Fibroblast of lung (primary cell): Measurements from ENCODE around the gene AGO3. TPM values are rescaled to one million over a fixed set of nuclear protein-coding genes. Genes with fewer than 3 reads are reported as not detected.
A peak's percentile ranks its signal among the peaks of the same experiment; 100 is the strongest.

ENCODE experiments used
- DNase-seq, 2 donors: peaks; one replicate each; pipeline versions ENCODE4 v3.0.0 to v3.0.0-alpha.2; 2010; ENCODE audit warnings: low read depth in 2 of 2
- H2AFZ ChIP-seq: 2 replicates; pipeline ENCODE4 v1.5.1; 2012; ENCODE audit warnings: low read length, control low read depth, inconsistent platforms
- H3K27ac ChIP-seq: 2 replicates; pipeline ENCODE4 v1.5.1; 2011; ENCODE audit warnings: low read length, control low read depth; ENCODE audit not compliant: insufficient read depth
- H3K27me3 ChIP-seq: 2 replicates; pipeline ENCODE4 v1.5.1; 2011; ENCODE audit warnings: mild to moderate bottlenecking, low read length; ENCODE audit not compliant: control insufficient read depth, insufficient read depth
- H3K36me3 ChIP-seq: 2 replicates; pipeline ENCODE4 v1.5.1; 2011; ENCODE audit warnings: low read length; ENCODE audit not compliant: control insufficient read depth, insufficient read depth
- H3K4me1 ChIP-seq: 2 replicates; pipeline ENCODE4 v1.5.1; 2011; ENCODE audit warnings: low read length; ENCODE audit not compliant: control insufficient read depth, insufficient read depth; ENCODE audit errors: extremely low read depth
- H3K4me2 ChIP-seq: 2 replicates; pipeline ENCODE4 v1.5.1; 2011; ENCODE audit warnings: low read length, control low read depth; ENCODE audit not compliant: insufficient read depth; ENCODE audit errors: extremely low read depth
- H3K4me3 ChIP-seq, 4 experiments: fragments of 200-600 bp in 1 of 4; sonication (generic) in 1 of 4; replicated peaks in 1 of 4; 2 replicates each; pipeline ENCODE4 v1.5.1; 2011 to 2016; ENCODE audit warnings: low read length in 4 of 4, low read depth in 3 of 4, mild to moderate bottlenecking in 3 of 4, control low read depth in 2 of 4, inconsistent platforms in 1 of 4, mixed read lengths in 1 of 4; ENCODE audit not compliant: insufficient read depth in 1 of 4; ENCODE audit errors: control extremely low read depth in 1 of 4
- H3K79me2 ChIP-seq: 2 replicates; pipeline ENCODE4 v1.5.1; 2012; ENCODE audit warnings: mild to moderate bottlenecking, low read length, inconsistent platforms; ENCODE audit not compliant: control insufficient read depth, insufficient read depth
- H3K9ac ChIP-seq: 2 replicates; pipeline ENCODE4 v1.5.1; 2011; ENCODE audit warnings: mild to moderate bottlenecking, low read length, control low read depth; ENCODE audit not compliant: insufficient read depth
- H3K9me3 ChIP-seq: 2 replicates; pipeline ENCODE4 v1.5.1; 2012; ENCODE audit warnings: low read depth, low read length; ENCODE audit not compliant: control insufficient read depth, insufficient read depth
- H4K20me1 ChIP-seq: 2 replicates; pipeline ENCODE4 v1.5.1; 2011; ENCODE audit warnings: low read length; ENCODE audit not compliant: control insufficient read depth, insufficient read depth; ENCODE audit errors: extremely low read depth
- CTCF ChIP-seq, 2 donors: IDR thresholded peaks in 1 of 2; conservative IDR thresholded peaks in 1 of 2; 1 replicate in 1 of 2; 2 replicates in 1 of 2; pipeline ENCODE4 v1.5.1; 2011 to 2012; ENCODE audit warnings: low read length in 2 of 2, control low read depth in 1 of 2, inconsistent platforms in 1 of 2, low read depth in 1 of 2, mild to moderate bottlenecking in 1 of 2
- EZH2 ChIP-seq: IDR thresholded peaks from 2 replicates; pipeline ENCODE4 v1.5.1; 2012; ENCODE audit warnings: low read length, control low read depth, mild to moderate bottlenecking; ENCODE audit errors: missing control alignments
- polyA plus RNA-seq, 2 donors: library from polyadenylated mRNA; depleted of rRNA in 1 of 2; stranded (reverse) in 1 of 2; unstranded in 1 of 2; fragments of >200 nt; gene quantifications; 2 replicates each; pipeline ENCODE4 v1.2.1, GENCODE V29; 2011 to 2012; ENCODE audit warnings: missing spikeins in 1 of 2
- total RNA-seq: library from RNA; depleted of rRNA; stranded (reverse); fragments of >200 nt; gene quantifications from 2 replicates; pipeline ENCODE4 v1.2.1, GENCODE V29; 2014

AGO3 gene
- total and polyA plus RNA-seq, 2 donors (not counting 1 experiment from before 2014, with no cell fraction given), result 12.9 to 19.6 TPM

GRCh38 chr1:35885961-35886558 is 44.8 kb upstream of the AGO3 start:
- Histone ChIP-seq H2AFZ (no peak overlapping the region), H3K27me3 (no peaks in the 10 kb centered on the region), H3K4me1 (no peaks in the 10 kb centered on the region), H3K9ac (no peak overlapping the region), H3K27ac (no peak overlapping the region), H3K9me3 (no peaks in the 10 kb centered on the region), H4K20me1 (no peaks in the 10 kb centered on the region), H3K4me3 (no peak overlapping the region), H3K79me2 (no peaks in the 10 kb centered on the region), H3K4me2 (no peak overlapping the region), H3K36me3 (no peaks in the 10 kb centered on the region)
- TF ChIP-seq CTCF (conservative IDR thresholded peaks at IDR 0.05 in 1 of 2, IDR thresholded peaks at IDR 0.05 in 1 of 2; ENCODE audit: low read depth in 1 of 2, low read length in 2 of 2), result no peak
- TF ChIP-seq EZH2, result no peak
- DNase-seq, result no peak

GRCh38 chr1:35886577-35887431 is 44.1 kb upstream of the AGO3 start:
- peak in 1 of 2 donors; percentile 19 for DNase-seq
- Histone ChIP-seq H3K9me3 (no peaks in the 10 kb centered on the region), H3K27ac (no peak overlapping the region), H3K79me2 (no peaks in the 10 kb centered on the region), H3K4me3 (no peak overlapping the region), H2AFZ (no peak overlapping the region), H3K9ac (no peak overlapping the region), H3K36me3 (no peaks in the 10 kb centered on the region), H3K4me2 (no peak overlapping the region), H3K4me1 (no peaks in the 10 kb centered on the region), H4K20me1 (no peaks in the 10 kb centered on the region), H3K27me3 (no peaks in the 10 kb centered on the region)
- TF ChIP-seq EZH2, result no peak
- TF ChIP-seq CTCF (conservative IDR thresholded peaks at IDR 0.05 in 1 of 2, IDR thresholded peaks at IDR 0.05 in 1 of 2; ENCODE audit: low read depth in 1 of 2, low read length in 2 of 2), result no peak

- no peak overlapping the region for H3K4me3 ChIP-seq
- H2AFZ ChIP-seq, result no peak overlapping the region
- H4K20me1 ChIP-seq, result no peaks in the 10 kb centered on the region
- H3K36me3 ChIP-seq, result no peaks in the 10 kb centered on the region
- H3K9ac ChIP-seq, result no peak overlapping the region
- no peaks in the 10 kb centered on the region for H3K9me3 ChIP-seq
- no peak overlapping the region for H3K27ac ChIP-seq
- no peaks in the 10 kb centered on the region for H3K27me3 ChIP-seq
- TF ChIP-seq CTCF (conservative IDR thresholded peaks at IDR 0.05 in 1 of 2, IDR thresholded peaks at IDR 0.05 in 1 of 2; ENCODE audit: low read depth in 1 of 2, low read length in 2 of 2) (no peak), EZH2 (no peak)
- no peaks in the 10 kb centered on the region for H3K79me2 ChIP-seq
- no peaks in the 10 kb centered on the region for H3K4me1 ChIP-seq
- DNase-seq, result no peak
- H3K4me2 ChIP-seq, result no peak overlapping the region
These were observed 43.4 kb upstream of the AGO3 start for GRCh38 chr1:35887508-35887907.
